MM.1S (cell line): ENCODE measurements around the gene GADD45GIP1.

Experiments used
- DNase-seq: peaks from one replicate; pipeline ENCODE4 v3.0.0-alpha.2; 2015
- H2AFZ ChIP-seq: fragments of 300-600 bp; sonication (generic); 2 replicates; pipeline ENCODE4 v1.6.0; 2016; ENCODE audit warnings: antibody characterized with exemption, low read length
- H3F3A ChIP-seq: fragments of 300-600 bp; sonication (generic); 2 replicates; pipeline ENCODE4 v1.6.1; 2016; ENCODE audit warnings: mild to moderate bottlenecking, antibody characterized with exemption, low read length, moderate library complexity, mixed read lengths; ENCODE audit not compliant: insufficient read depth
- H3K27ac ChIP-seq: fragments of 300-600 bp; sonication (generic); 2 replicates; pipeline ENCODE4 v1.5.1; 2016; ENCODE audit warnings: mild to moderate bottlenecking, low read length
- H3K27me3 ChIP-seq: fragments of 300-600 bp; sonication (generic); replicated peaks from 2 replicates; pipeline ENCODE4 v1.6.0; 2016; ENCODE audit warnings: low read length; ENCODE audit not compliant: insufficient read depth
- H3K36me3 ChIP-seq: fragments of 300-600 bp; sonication (generic); replicated peaks from 2 replicates; pipeline ENCODE4 v1.6.1; 2016; ENCODE audit warnings: mild to moderate bottlenecking, low read length, mixed read lengths; ENCODE audit not compliant: insufficient read depth
- H3K4me1 ChIP-seq: fragments of 300-600 bp; sonication (generic); 2 replicates; pipeline ENCODE4 v1.6.1; 2016; ENCODE audit warnings: low read length, mixed read lengths
- H3K4me2 ChIP-seq: fragments of 300-600 bp; sonication (generic); 2 replicates; pipeline ENCODE4 v1.6.0; 2016; ENCODE audit warnings: low read depth, low read length
- H3K4me3 ChIP-seq: fragments of 300-600 bp; sonication (generic); 2 replicates; pipeline ENCODE4 v1.5.1; 2016; ENCODE audit warnings: low read length, mixed read lengths
- H3K79me2 ChIP-seq: fragments of 300-600 bp; sonication (generic); 2 replicates; pipeline ENCODE4 v1.6.1; 2016; ENCODE audit warnings: mixed run types, low read length, mixed read lengths
- H3K9ac ChIP-seq: fragments of 300-600 bp; sonication (generic); 2 replicates; pipeline ENCODE4 v1.6.1; 2016; ENCODE audit warnings: low read length, mixed read lengths
- H3K9me2 ChIP-seq: fragments of 300-600 bp; sonication (generic); replicated peaks from 2 replicates; pipeline ENCODE4 v1.6.1; 2016; ENCODE audit warnings: mild to moderate bottlenecking, low read length, mixed read lengths; ENCODE audit not compliant: insufficient read depth
- H3K9me3 ChIP-seq: fragments of 300-600 bp; sonication (generic); replicated peaks from 2 replicates; pipeline ENCODE4 v1.6.1; 2016; ENCODE audit warnings: mild to moderate bottlenecking, low read length, mixed read lengths; ENCODE audit not compliant: insufficient read depth
- H4K20me1 ChIP-seq: fragments of 300-600 bp; sonication (generic); 2 replicates; pipeline ENCODE4 v1.6.1; 2016; ENCODE audit warnings: mild to moderate bottlenecking, low read length, moderate library complexity, mixed read lengths; ENCODE audit not compliant: insufficient read depth
- CTCF ChIP-seq: fragments of 300-600 bp; sonication (generic); IDR thresholded peaks from 2 replicates; pipeline ENCODE4 v1.5.1; 2016; ENCODE audit warnings: antibody characterized with exemption, low read length, mixed read lengths
- EZH2 ChIP-seq: fragments of 300-600 bp; sonication (generic); optimal IDR thresholded peaks from 2 replicates; pipeline ENCODE3; 2017; ENCODE audit warnings: low read depth, mild to moderate bottlenecking, antibody characterized with exemption, low read length, mixed read lengths
- EZH2phosphoT487 ChIP-seq: fragments of 300-600 bp; sonication (generic); IDR thresholded peaks from 2 replicates; pipeline ENCODE4 v1.6.1; 2018; ENCODE audit warnings: antibody characterized with exemption, low read length

Gene GADD45GIP1

DNA sequence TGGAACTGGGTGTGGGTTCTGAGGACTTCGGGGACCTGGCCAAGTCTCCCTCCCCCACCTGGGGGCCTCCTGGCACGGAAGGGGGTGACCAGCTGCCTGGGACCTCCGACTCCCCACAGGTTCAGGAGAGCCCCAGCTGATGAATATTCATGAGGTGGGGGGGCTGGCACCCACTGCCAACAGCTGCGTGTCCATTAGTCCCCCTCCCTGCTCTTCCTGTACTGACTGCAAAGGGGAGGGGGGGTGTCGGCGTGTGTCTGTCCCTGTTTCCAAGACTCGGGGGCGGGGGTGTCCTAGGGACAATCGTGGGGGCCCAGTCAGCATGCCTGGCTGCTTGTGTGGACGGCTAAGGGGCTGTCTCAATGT, 27.6 kb upstream of the GADD45GIP1 start:
- Histone ChIP-seq H3K9me3 (no peaks in the 10 kb centered on the region), H3K4me1 (peaks cover 33% of the 10 kb centered on the region), H3K27ac (no peak overlapping the region), H3K27me3 (peaks cover 33% of the 10 kb centered on the region), H3K36me3 (no peaks in the 10 kb centered on the region), H4K20me1 (no peaks in the 10 kb centered on the region), H2AFZ (no peak overlapping the region), H3K9me2 (no peaks in the 10 kb centered on the region), H3K9ac (no peak overlapping the region), H3K79me2 (no peaks in the 10 kb centered on the region), H3K4me2 (peak overlapping the region; percentile 27; the same call in 1 of the 2 replicates), H3K4me3 (no peak overlapping the region), H3F3A (no peaks in the 10 kb centered on the region)
- no peak for TF ChIP-seq EZH2
- TF ChIP-seq EZH2phosphoT487: no peak
- TF ChIP-seq CTCF: no peak
- DNase-seq: no peak

GRCh38 chr19:12984143-12984627, 27.2 kb upstream of the GADD45GIP1 start:
- Histone ChIP-seq H3K9ac (no peak overlapping the region), H3K27me3 (peaks cover 37% of the 10 kb centered on the region), H3K27ac (no peak overlapping the region), H3K9me3 (no peaks in the 10 kb centered on the region), H2AFZ (no peak overlapping the region), H3K36me3 (no peaks in the 10 kb centered on the region), H4K20me1 (no peaks in the 10 kb centered on the region), H3K79me2 (no peaks in the 10 kb centered on the region), H3K4me2 (no peak overlapping the region), H3K4me3 (no peak overlapping the region), H3K9me2 (no peaks in the 10 kb centered on the region), H3F3A (no peaks in the 10 kb centered on the region), H3K4me1 (peaks cover 33% of the 10 kb centered on the region)
- no peak for TF ChIP-seq CTCF
- TF ChIP-seq EZH2phosphoT487: no peak
- no peak for TF ChIP-seq EZH2
- DNase-seq: no peak

DNA sequence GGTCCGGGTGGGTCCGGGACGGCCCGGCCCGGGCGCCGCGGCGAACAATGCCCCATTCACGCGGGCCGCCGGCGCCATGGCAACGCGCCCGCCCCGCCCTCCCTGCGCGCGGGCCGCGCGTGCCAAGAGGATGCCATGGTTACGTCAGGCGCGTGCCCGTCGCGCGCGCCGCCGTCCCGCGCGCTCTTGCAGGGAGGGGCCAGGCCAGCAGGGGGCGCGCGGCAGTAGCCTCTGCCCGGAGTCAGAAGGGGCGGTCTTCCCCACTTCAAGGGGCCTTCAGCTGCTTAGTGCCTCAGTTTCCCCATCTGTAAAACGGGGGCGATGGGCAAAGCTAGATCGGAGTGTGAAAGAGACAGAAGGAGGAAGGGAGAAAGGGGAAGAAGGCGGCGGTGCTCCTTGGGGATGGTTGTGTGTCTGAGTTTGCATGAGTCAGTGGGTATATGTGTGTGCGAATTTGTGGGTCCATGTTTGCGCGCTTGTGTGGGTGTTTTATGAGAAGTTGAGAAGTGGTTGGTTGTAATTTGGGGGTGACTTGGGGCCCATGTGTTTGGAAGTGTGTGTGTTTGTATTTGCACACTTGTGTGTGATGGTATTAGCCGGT, 26.6 kb upstream of the GADD45GIP1 start:
- Histone ChIP-seq H3K9me2 (no peaks in the 10 kb centered on the region), H3K79me2 (no peaks in the 10 kb centered on the region), H3K9ac (no peak overlapping the region), H3F3A (no peaks in the 10 kb centered on the region), H3K27ac (no peak overlapping the region), H4K20me1 (no peaks in the 10 kb centered on the region), H3K9me3 (no peaks in the 10 kb centered on the region), H3K36me3 (no peaks in the 10 kb centered on the region), H2AFZ (no peak overlapping the region; the same call in 1 of the 2 replicates), H3K4me2 (peak overlapping the region; percentile 67), H3K4me1 (peaks cover 33% of the 10 kb centered on the region), H3K4me3 (peak overlapping the region; percentile 48; the same call in 1 of the 2 replicates), H3K27me3 (peaks cover 37% of the 10 kb centered on the region)
- TF ChIP-seq CTCF (peak; percentile 83), EZH2 (no peak), EZH2phosphoT487 (no peak)
- DNase-seq: peak; percentile 68
